Endodermal cell (in vitro differentiated cells): ENCODE measurements around the gene ZNF407. TPM values are rescaled to one million over a fixed set of nuclear protein-coding genes. Genes with fewer than 3 reads are reported as not detected.

Source experiments
- DNase-seq: peaks from one replicate; pipeline ENCODE4 v3.0.0-alpha.2; 2017
- H3K27ac ChIP-seq: 2 replicates; pipeline ENCODE4 v1.5.1; 2013; ENCODE audit warnings: mild to moderate bottlenecking, low read depth, low read length, moderate library complexity
- H3K27me3 ChIP-seq: 2 replicates; pipeline ENCODE4 v1.6.1; 2013; ENCODE audit warnings: mild to moderate bottlenecking, low read length, moderate library complexity; ENCODE audit not compliant: insufficient read depth, control insufficient read depth, poor library complexity, severe bottlenecking
- H3K36me3 ChIP-seq: 2 replicates; pipeline ENCODE4 v1.7.0; 2013; ENCODE audit warnings: mild to moderate bottlenecking, low read length, moderate library complexity; ENCODE audit not compliant: control insufficient read depth, insufficient read depth
- H3K4me1 ChIP-seq: one replicate; pipeline ENCODE4 v1.7.0; 2013; ENCODE audit warnings: low read length; ENCODE audit not compliant: control insufficient read depth, insufficient read depth
- H3K4me3 ChIP-seq: 2 replicates; pipeline ENCODE4 v1.5.1; 2013; ENCODE audit warnings: mild to moderate bottlenecking, low read length, moderate library complexity
- H3K9ac ChIP-seq: 2 replicates; pipeline ENCODE4 v1.6.1; 2013; ENCODE audit warnings: mild to moderate bottlenecking, low read length, moderate library complexity; ENCODE audit not compliant: poor library complexity, severe bottlenecking; ENCODE audit errors: extremely low read depth
- H3K9me3 ChIP-seq: 2 replicates; pipeline ENCODE4 v1.6.1; 2013; ENCODE audit warnings: mild to moderate bottlenecking, low read length, moderate library complexity; ENCODE audit not compliant: control insufficient read depth
- H3K27ac Mint-ChIP-seq: 2 replicates; pipeline ENCODE4 v1.8.0; 2020; ENCODE audit warnings: mixed read lengths
- H3K27me3 Mint-ChIP-seq: 2 replicates; pipeline ENCODE4 v1.8.0; 2021; ENCODE audit warnings: mild to moderate bottlenecking, mixed read lengths; ENCODE audit not compliant: insufficient read depth
- H3K36me3 Mint-ChIP-seq: 2 replicates; pipeline ENCODE4 v1.8.0; 2020; ENCODE audit warnings: low read depth, mixed read lengths
- H3K4me1 Mint-ChIP-seq: 2 replicates; pipeline ENCODE4 v1.8.0; 2020; ENCODE audit warnings: mixed read lengths
- H3K4me3 Mint-ChIP-seq: 2 replicates; pipeline ENCODE4 v1.8.0; 2020; ENCODE audit warnings: mild to moderate bottlenecking, moderate library complexity, mixed read lengths
- H3K9me3 Mint-ChIP-seq: 2 replicates; pipeline ENCODE4 v1.8.0; 2020; ENCODE audit warnings: mild to moderate bottlenecking, mixed read lengths
- WGBS, 2 experiments: methylation state at CpG; one replicate each; pipeline versions ENCODE4 v1.1.5 to v1.1.7; 2013; ENCODE audit warnings: missing lambda C conversion rate in 2 of 2, mixed read lengths in 1 of 2; ENCODE audit not compliant: insufficient coverage in 1 of 2, insufficient read length in 1 of 2; 5-methylcytosine and 5-hydroxymethylcytosine counted together
- total RNA-seq, 2 donors: library from RNA; stranded (reverse); fragmentation: NEBNext Ultra II Directional in 1 of 2; extraction: Animal tissue kit (Norgen Biotek cat#: 25700) in 1 of 2; gene quantifications; 2 replicates in 1 of 2; 3 replicates in 1 of 2; pipeline ENCODE4 v1.2.1, GENCODE V29; 2021
- TF ChIP-seq, protein P1 (sequence below): fragments of 200-600 bp; sonication (generic); conservative IDR thresholded peaks from 2 replicates; pipeline ENCODE4 v1.5.0; 2021; ENCODE audit warnings: antibody characterized with exemption, mild to moderate bottlenecking

ZNF407 gene
- total RNA-seq, 2 donors from 2014 or later = 7.6 to 13.1 TPM

DNA sequence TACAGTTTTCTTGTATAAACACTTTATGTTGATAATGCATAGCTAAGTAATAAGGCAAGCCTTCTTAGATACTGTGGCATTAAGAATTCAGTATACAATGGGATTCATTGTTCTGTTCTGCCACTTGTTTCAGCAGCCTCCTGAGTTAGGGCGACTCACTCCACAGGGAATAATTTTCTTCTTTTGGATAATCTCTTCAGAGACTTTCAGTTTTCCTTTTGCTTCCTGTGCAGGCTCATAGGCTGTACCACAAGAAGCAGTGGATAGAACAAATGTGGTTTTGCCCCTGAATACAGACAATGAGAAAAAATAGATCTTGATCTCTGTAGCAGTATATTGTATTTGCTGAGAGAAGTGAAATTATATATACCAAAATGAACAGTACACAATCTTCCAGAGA lies 298.0 kb downstream of the ZNF407 start:
- H3K4me1 Mint-ChIP-seq = peaks cover 32% of the 10 kb centered on the region
- H3K27me3 ChIP-seq = no peaks in the 10 kb centered on the region
- WGBS, 2 experiments = 70 to 80% methylated on average over 1 of the region's 1 CpG
- H3K9me3 ChIP-seq = no peaks in the 10 kb centered on the region
- H3K36me3 ChIP-seq = no peaks in the 10 kb centered on the region
- no peak overlapping the region for H3K27ac Mint-ChIP-seq
- no peak for DNase-seq
- no peak overlapping the region for H3K4me3 Mint-ChIP-seq
- H3K4me3 ChIP-seq = no peak overlapping the region
- no peaks in the 10 kb centered on the region for H3K27me3 Mint-ChIP-seq
- H3K36me3 Mint-ChIP-seq = no peaks in the 10 kb centered on the region
- H3K4me1 ChIP-seq = peaks cover 3% of the 10 kb centered on the region
- H3K9ac ChIP-seq = no peak overlapping the region
- no peaks in the 10 kb centered on the region for H3K9me3 Mint-ChIP-seq
- TF ChIP-seq, protein P1, sequence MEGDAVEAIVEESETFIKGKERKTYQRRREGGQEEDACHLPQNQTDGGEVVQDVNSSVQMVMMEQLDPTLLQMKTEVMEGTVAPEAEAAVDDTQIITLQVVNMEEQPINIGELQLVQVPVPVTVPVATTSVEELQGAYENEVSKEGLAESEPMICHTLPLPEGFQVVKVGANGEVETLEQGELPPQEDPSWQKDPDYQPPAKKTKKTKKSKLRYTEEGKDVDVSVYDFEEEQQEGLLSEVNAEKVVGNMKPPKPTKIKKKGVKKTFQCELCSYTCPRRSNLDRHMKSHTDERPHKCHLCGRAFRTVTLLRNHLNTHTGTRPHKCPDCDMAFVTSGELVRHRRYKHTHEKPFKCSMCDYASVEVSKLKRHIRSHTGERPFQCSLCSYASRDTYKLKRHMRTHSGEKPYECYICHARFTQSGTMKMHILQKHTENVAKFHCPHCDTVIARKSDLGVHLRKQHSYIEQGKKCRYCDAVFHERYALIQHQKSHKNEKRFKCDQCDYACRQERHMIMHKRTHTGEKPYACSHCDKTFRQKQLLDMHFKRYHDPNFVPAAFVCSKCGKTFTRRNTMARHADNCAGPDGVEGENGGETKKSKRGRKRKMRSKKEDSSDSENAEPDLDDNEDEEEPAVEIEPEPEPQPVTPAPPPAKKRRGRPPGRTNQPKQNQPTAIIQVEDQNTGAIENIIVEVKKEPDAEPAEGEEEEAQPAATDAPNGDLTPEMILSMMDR = no peak
- no peak overlapping the region for H3K27ac ChIP-seq

DNA sequence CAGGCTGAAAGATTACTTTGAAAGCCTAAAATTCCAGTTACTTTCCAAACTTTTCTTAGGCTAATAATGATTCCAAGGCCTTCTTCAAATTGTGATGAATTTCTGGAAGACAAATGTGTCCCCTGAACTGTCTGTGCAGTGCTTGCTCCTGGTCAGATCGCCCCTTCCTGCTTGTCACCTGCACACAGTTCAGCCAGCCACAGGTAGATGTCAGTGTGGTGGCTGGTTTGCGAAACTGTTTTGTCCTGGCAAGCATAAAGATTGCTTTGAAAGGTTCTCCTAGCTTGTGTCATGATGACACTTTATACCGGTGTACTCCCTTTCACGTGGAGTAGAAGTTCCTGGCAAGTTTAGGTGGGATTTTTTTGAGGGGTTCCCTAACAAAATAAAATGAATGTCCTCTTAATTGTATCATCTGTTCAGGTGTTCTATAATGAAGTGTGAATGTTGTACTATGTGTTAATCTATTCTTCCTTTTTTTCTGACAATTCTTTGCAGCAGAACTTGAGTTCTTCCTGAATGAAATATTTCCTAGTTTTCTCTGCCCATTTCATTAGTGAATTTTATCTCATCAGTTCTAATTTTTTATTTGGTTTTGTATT lies 298.8 kb downstream of the ZNF407 start:
- Histone ChIP-seq H3K27me3 (no peaks in the 10 kb centered on the region), H3K36me3 (no peaks in the 10 kb centered on the region), H3K27ac (no peak overlapping the region), H3K4me1 (peaks cover 3% of the 10 kb centered on the region), H3K9me3 (no peaks in the 10 kb centered on the region), H3K4me3 (no peak overlapping the region), H3K9ac (no peak overlapping the region)
- TF ChIP-seq, protein P1 = peak; percentile 86
- H3K27me3 Mint-ChIP-seq = no peaks in the 10 kb centered on the region
- peaks cover 32% of the 10 kb centered on the region for H3K4me1 Mint-ChIP-seq
- DNase-seq = peak; percentile 85
- no peak overlapping the region for H3K4me3 Mint-ChIP-seq
- H3K27ac Mint-ChIP-seq = no peak overlapping the region
- 20 to 31% methylated on average over 2 to 4 of the region's 4 CpGs for WGBS, 2 experiments
- no peaks in the 10 kb centered on the region for H3K36me3 Mint-ChIP-seq
- H3K9me3 Mint-ChIP-seq = no peaks in the 10 kb centered on the region

DNA sequence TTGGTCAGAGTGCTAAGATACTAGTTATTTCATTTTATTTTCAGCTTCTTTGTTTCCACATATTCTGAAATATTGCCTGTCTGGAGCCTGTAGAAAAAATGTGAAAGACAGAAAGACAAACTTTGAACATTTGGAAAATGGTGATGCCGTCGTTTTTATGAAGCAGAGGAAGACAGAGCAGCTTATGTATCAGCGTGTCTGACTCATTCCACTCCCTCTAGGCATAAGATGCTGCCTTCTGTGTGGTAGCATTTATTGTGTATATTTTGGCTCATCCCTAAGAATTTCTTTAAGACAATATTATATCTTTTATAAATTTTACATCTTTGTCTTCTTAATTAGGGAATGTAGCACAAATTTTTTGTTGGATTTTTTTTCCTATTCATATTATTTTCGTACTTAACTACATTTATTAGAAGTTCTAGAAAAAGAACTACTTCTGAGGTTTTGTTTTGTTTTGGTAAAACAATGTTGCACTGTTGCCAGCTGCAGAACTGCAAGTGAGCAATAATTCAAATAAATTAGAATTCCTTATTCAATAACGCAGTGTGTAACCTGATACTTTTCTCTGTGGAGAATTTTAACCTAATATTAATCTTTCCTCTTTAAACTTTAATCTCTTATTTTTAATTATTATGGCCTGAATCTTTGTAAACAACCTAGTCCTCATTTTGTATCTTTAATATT lies 300.4 kb downstream of the ZNF407 start:
- TF ChIP-seq, protein P1 = no peak
- 91 to 100% methylated on average over 1 to 4 of the region's 5 CpGs for WGBS, 2 experiments
- DNase-seq = no peak
- peaks cover 29% of the 10 kb centered on the region for H3K4me1 Mint-ChIP-seq
- Histone ChIP-seq H3K9ac (no peak overlapping the region), H3K9me3 (no peaks in the 10 kb centered on the region), H3K4me1 (peaks cover 3% of the 10 kb centered on the region), H3K4me3 (no peak overlapping the region), H3K36me3 (no peaks in the 10 kb centered on the region), H3K27ac (no peak overlapping the region), H3K27me3 (no peaks in the 10 kb centered on the region)
- H3K27ac Mint-ChIP-seq = no peak overlapping the region
- no peaks in the 10 kb centered on the region for H3K27me3 Mint-ChIP-seq
- H3K4me3 Mint-ChIP-seq = no peak overlapping the region
- no peaks in the 10 kb centered on the region for H3K36me3 Mint-ChIP-seq
- H3K9me3 Mint-ChIP-seq = no peaks in the 10 kb centered on the region
